Measurements from ENCODE around the gene UBE2Z. TPM values are rescaled to one million over a fixed set of nuclear protein-coding genes. Genes with fewer than 3 reads are reported as not detected.

Gene UBE2Z
- total and polyA plus RNA-seq, 7 donors = 45.6 to 56.5 (median 51.1) TPM

DNA sequence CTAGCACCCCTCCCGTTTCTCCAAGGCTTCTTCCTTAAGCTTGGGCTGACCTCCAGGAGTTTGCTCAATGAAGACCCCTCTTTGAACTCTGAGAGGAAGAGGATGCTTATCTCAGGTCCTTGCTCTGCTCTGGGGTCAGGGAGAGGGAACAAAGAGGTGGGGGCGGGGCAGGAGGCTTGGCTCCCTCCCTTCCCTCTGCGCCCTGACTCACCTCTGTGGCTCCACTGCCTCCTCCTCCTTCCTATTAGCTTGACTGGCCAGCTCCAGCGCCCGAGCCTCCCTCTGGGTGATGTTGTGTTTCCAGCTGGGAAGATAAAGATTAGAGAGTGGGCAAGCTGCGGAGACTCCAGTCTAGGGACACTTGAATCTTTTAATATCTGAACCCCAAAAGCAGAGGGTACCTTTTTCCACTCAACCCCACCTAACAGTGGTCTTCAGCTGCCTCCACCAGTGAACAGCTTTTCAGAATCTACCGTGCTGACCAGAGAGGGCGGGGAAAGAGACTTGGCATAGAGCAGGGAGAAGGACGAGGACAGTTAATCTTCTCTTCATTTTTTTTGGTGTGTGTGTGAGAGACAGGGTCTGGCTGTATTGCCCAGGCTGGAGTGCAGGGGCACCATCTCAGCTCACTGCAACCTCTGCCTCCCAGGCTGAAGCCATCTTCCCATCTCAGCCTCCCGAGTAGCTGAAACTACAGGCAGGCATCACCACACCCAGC, 53.5 kb downstream of the UBE2Z start:
- 36 to 42% methylated on average over 10 of the region's 10 CpGs for WGBS, 2 donors
- Histone ChIP-seq H3K4me3 (no peak overlapping the region), H3K4me1 (no peaks in the 10 kb centered on the region), H3K9me3 (no peaks in the 10 kb centered on the region), H3K36me3 (no peaks in the 10 kb centered on the region), H3K27me3 (peaks cover 0 to 58% (median 20%) of the 10 kb centered on the region in 3 donors), H3K27ac (no peak overlapping the region)
- intact Hi-C loops (cut with DNase I) = no loop called here
- TF ChIP-seq POLR2AphosphoS5 (IDR thresholded peaks at IDR 0.05) (no peak), EP300 (IDR thresholded peaks at IDR 0.05) (no peak), POLR2A (IDR thresholded peaks at IDR 0.05) (no peak), CTCF (IDR thresholded peaks at IDR 0.05) (no peak)
- DNase-seq = no peak

- no peak overlapping the region for H3K27ac ChIP-seq
- intact Hi-C loops (cut with DNase I) = no loop called here
- peaks cover 0 to 14% (median 12%) of the 10 kb centered on the region in 4 donors for H3K4me1 ChIP-seq
- 16 to 51% methylated on average over 4 of the region's 4 CpGs for WGBS, 2 donors
- H3K4me3 ChIP-seq = no peak overlapping the region
- TF ChIP-seq EP300 (IDR thresholded peaks at IDR 0.05) = no peak
- no peak for TF ChIP-seq POLR2A (IDR thresholded peaks at IDR 0.05)
- no peak for TF ChIP-seq CTCF (IDR thresholded peaks at IDR 0.05)
- no peak for TF ChIP-seq POLR2AphosphoS5 (IDR thresholded peaks at IDR 0.05)
- peaks cover 0 to 14% (median 0%) of the 10 kb centered on the region in 3 donors for H3K27me3 ChIP-seq
- no peaks in the 10 kb centered on the region for H3K36me3 ChIP-seq
- DNase-seq = peak; percentile 47
- no peaks in the 10 kb centered on the region for H3K9me3 ChIP-seq
Measured at GRCh38 chr17:48970224-48970623, 62.0 kb downstream of the UBE2Z start.

DNA sequence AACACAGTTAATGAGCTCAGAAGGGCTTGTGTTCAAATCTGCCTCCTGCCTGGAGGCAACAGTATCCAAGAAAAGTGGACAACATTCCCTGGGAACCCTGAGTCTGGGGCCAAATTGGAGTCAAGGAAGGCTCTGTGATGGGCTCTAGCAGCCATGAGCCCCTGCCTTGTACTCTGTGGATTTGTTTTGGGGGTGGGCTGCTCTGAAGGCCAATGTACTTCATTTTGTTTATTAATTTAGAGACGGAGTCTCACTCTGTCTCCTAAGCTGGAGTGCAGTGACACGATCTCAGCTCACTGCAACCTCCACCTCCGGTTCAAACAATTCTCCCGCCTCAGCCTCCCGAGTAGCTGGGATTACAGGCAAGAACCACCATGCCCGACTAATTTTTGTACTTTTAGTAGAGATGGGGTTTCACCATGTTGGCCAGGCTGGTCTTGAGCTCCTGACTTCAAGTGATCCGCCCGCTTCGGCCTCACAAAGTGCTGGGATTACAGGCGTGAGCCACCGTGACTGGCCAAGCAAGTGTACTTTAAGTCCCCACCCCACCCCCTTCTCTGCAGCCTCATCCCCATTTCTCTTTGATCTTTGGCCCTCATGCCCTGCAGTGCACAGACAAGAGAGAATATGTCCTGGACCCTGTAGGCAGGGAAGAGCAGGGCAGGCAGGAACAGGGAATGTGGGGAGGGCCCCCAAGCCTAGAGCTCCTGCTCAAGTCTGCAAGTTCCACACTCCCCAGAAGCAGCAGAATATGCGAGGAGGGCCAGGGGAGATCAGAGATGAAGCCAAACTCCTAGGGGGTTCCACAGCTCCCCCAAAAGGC, 62.9 kb downstream of the UBE2Z start:
- H3K9me3 ChIP-seq = no peaks in the 10 kb centered on the region
- H3K27ac ChIP-seq = no peak overlapping the region
- H3K27me3 ChIP-seq = peaks cover 0 to 11% (median 0%) of the 10 kb centered on the region in 3 donors
- 64 to 82% methylated on average over 12 of the region's 12 CpGs for WGBS, 2 donors
- no peaks in the 10 kb centered on the region for H3K36me3 ChIP-seq
- peaks cover 0 to 14% (median 12%) of the 10 kb centered on the region in 4 donors for H3K4me1 ChIP-seq
- H3K4me3 ChIP-seq = no peak overlapping the region
- peak; percentile 36 for DNase-seq
- intact Hi-C loops (cut with DNase I) = no loop called here
- TF ChIP-seq CTCF (IDR thresholded peaks at IDR 0.05) (no peak), EP300 (IDR thresholded peaks at IDR 0.05) (no peak), POLR2A (IDR thresholded peaks at IDR 0.05) (no peak), POLR2AphosphoS5 (IDR thresholded peaks at IDR 0.05) (no peak)

DNA sequence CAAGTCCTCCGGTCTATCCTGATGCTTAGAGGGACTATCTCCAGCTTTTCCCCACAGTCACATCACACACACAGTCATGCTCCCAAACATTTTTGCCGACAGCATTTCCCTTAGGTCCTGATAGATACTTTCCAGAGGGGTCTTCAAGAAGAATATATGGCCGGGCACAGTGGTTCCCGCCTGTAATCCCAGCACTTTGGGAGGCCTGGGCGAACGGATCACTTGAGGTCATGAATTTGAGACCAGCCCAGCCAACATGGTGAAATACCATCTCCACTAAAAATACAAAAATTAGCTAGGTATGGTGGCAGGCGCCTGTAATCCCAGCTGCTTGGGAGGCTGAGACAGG, 64.5 kb downstream of the UBE2Z start:
- intact Hi-C loops (cut with DNase I) = no loop called here
- no peak for TF ChIP-seq CTCF (IDR thresholded peaks at IDR 0.05)
- TF ChIP-seq POLR2A (IDR thresholded peaks at IDR 0.05) = no peak
- TF ChIP-seq EP300 (IDR thresholded peaks at IDR 0.05) = no peak
- no peak for TF ChIP-seq POLR2AphosphoS5 (IDR thresholded peaks at IDR 0.05)
- whole genome bisulfite sequencing, 2 donors = 80 to 86% methylated on average over 7 of the region's 7 CpGs
- no peaks in the 10 kb centered on the region for H3K36me3 ChIP-seq
- no peak overlapping the region for H3K4me3 ChIP-seq
- no peaks in the 10 kb centered on the region for H3K9me3 ChIP-seq
- peak overlapping the region in 3 of 4 donors; percentile 44 to 74 (median 60) for H3K27ac ChIP-seq
- peaks cover 0 to 7% (median 0%) of the 10 kb centered on the region in 3 donors for H3K27me3 ChIP-seq
- peaks cover 0 to 14% (median 12%) of the 10 kb centered on the region in 4 donors for H3K4me1 ChIP-seq
- no peak for DNase-seq
